LoVo (cell line): Measurements from ENCODE around the gene RGS11.

Experiments used
- DNase-seq: peaks from one replicate; pipeline ENCODE4 v3.0.0-alpha.2; 2016; ENCODE audit warnings: low spot score

RGS11 gene

DNA sequence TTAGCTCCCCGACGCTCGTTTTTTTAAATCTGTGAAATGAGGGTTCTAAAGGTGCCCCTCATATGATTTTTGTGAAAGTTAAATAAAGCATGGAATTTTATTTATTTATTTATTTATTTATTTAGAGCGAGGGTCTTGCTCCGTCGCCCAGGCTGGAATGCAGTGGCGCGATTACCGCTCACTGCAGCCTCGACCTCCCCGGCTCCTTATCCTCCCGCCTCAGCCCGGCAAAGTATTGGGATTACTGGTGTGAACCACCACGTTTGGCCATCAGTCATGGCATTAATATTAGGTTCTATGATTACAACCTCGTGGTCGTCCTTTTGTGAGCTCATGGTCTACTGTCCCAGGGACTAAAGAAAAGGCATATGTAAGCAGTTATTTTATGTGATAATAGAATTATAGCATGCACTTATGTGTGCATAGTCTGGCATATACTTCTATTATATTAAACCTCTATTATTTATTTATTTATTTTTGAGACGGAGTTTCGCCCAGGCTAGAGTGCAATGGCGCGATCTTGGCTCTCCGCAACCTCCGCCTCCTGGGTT is 45.9 kb downstream of the RGS11 start:
- no peak for DNase-seq

DNA sequence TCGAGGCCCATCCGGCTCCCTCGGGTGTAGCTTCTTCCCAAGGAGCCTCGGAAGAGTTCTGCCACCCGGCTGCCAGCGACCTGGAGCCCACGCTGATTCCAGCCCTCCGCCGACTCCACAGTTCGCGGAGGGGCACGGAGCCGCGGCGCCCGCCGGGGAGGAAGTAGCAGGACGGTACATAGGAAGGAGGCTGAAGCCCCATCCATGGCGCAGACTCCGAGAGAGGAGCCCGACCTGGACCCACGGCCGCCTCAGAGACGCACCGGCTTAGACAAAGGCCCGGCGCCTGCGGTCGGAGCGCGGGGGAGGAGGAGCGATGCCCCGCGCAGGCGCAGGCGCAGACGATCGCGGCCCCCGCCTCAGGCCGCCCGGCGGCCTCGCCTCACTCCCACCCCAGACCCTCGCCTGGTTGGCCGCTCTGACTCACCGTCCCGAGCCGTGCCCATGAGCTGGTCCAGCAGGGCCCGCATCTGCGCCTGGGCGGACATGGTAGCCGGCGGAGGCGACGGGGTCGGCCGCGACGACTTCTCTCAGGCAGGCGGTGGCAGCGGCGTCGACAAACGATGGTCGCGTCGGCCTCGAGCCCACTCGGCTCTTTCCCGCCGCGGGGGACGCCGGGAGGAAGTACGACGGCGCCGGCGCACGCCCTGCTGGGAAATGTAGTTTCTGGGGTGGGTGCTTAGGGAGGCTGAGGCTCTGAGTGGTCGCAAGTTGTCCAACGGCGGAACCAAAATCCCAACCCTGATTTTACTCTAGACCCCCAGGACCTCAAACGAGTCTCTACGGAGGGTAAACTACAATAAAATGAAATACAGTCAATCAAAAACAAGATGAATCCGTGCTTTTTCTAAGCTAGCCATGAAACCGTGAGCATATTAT is 46.7 kb downstream of the RGS11 start, which contains the start of gene LUC7L:
Gene LUC7L (minus strand): TSS at position 598 of the 879 bp plus-strand sequence. CDS start 110 bp downstream, at position 488.
- peak; percentile 89 for DNase-seq

DNA sequence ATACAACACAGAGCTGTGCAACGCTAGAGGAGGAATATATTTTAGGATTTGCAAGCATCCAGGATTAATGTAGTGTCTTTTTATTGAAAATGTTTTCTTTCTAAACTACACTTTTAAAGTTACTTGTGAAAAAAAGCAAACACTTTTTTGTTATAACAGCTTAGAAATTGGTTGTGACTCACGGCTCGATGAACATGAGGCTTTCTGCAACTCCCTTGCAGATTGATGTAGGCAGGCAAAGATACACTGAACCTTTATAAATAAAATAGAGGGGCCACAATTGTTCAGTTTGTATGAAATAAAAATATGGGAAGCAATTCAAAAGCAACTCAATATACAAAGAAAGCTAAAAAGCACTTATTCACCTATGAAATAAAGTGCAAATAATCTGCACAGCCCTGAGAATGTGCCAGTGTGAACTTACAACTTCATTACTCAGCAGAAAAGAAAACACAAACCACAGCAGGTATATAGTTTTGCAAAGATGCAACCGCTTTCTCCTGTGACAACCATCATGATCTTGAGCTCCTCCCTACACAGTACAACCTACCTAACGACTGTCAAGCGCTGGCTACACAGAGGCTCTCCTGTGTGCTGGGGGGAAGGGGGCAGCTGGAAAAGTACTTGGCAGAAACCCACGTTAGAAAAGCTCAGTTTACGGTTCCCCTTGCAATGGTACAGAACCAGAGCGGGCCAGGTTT is 47.4 kb downstream of the RGS11 start:
- DNase-seq = no peak

DNA sequence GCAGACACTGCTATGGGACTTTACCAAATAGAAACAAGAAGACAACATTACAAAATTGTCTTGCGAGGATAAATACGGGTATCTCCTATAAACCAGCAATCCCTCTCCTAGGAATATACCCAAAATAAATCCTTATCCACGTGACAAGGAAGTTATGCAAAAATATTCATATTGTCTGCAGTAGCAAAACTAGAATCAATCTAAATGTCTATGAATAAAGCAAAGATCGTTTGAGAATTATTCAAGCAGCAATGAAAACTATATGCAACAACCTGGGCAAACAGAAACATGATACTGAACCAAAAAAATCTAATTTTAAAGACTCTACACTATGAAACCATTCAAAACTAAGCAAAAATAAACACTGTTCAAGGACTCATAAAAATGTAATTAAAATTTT is 55.7 kb downstream of the RGS11 start:
- DNase-seq = no peak
